ENCODE results near the gene CLEC16A.
A peak's percentile ranks its signal among the peaks of the same experiment; 100 is the strongest.

CLEC16A gene

GRCh38 chr16:11136600-11136999 lies 192.2 kb downstream of the CLEC16A start:
- Histone ChIP-seq H3K27ac (ENCODE audit: low read length) (peak overlapping the region; percentile 55), H3K4me2 (ENCODE audit: insufficient read depth, low read length) (no peak overlapping the region), H3K9ac (ENCODE audit: low read depth, low read length) (no peak overlapping the region)

GRCh38 chr16:11138022-11138768 lies 193.8 kb downstream of the CLEC16A start:
- Histone ChIP-seq H3K9me3 (ENCODE audit: insufficient read depth, low read length, severe bottlenecking) (no peaks in the 10 kb centered on the region), H4K20me1 (ENCODE audit: insufficient read depth, low read length) (no peaks in the 10 kb centered on the region), H3K4me3 (ENCODE audit: low read depth in 1 of 2, low read length in 2 of 2) (no peak overlapping the region), H3K36me3 (ENCODE audit: insufficient read depth, low read length) (peaks cover 22% of the 10 kb centered on the region), H3K4me1 (ENCODE audit: insufficient read depth, low read length) (peaks cover 47% of the 10 kb centered on the region), H2AFZ (ENCODE audit: low read depth, low read length) (no peak overlapping the region), H3K9ac (ENCODE audit: low read depth, low read length) (no peak overlapping the region), H3K27ac (ENCODE audit: low read length) (peak overlapping the region; percentile 78), H3K27me3 (ENCODE audit: insufficient read depth, low read length, poor library complexity) (no peaks in the 10 kb centered on the region), H3K4me2 (ENCODE audit: insufficient read depth, low read length) (no peak overlapping the region), H3K79me2 (ENCODE audit: insufficient read depth, low read length) (no peaks in the 10 kb centered on the region)
- DNase-seq (no peak), ATAC-seq (ENCODE audit: insufficient read depth, low read depth) (no peak)
- TF ChIP-seq EZH2 (IDR thresholded peaks at IDR 0.05; ENCODE audit: borderline replicate concordance, low read depth, low read length, severe bottlenecking), result no peak
- TF ChIP-seq CTCF (IDR thresholded peaks at IDR 0.05; ENCODE audit: borderline replicate concordance, extremely low read depth, low read length, poor library complexity, severe bottlenecking), result no peak

More at GRCh38 chr16:11136600-11136999, 192.2 kb downstream of the CLEC16A start:
- DNase-seq (peak; percentile 47), ATAC-seq (ENCODE audit: insufficient read depth, low read depth) (0 out of 3 replicates have a peak, but pooled peaks have one; percentile 20)
- Histone ChIP-seq H3K79me2 (ENCODE audit: insufficient read depth, low read length) (peaks cover 5% of the 10 kb centered on the region; the same call in 1 of the 2 replicates), H3K27me3 (ENCODE audit: insufficient read depth, low read length, poor library complexity) (no peaks in the 10 kb centered on the region), H3K4me3 (ENCODE audit: low read depth in 1 of 2, low read length in 2 of 2) (no peak overlapping the region), H3K36me3 (ENCODE audit: insufficient read depth, low read length) (peaks cover 22% of the 10 kb centered on the region), H3K9me3 (ENCODE audit: insufficient read depth, low read length, severe bottlenecking) (no peaks in the 10 kb centered on the region), H2AFZ (ENCODE audit: low read depth, low read length) (no peak overlapping the region), H3K4me1 (ENCODE audit: insufficient read depth, low read length) (peaks cover 48% of the 10 kb centered on the region), H4K20me1 (ENCODE audit: insufficient read depth, low read length) (no peaks in the 10 kb centered on the region)
- TF ChIP-seq EZH2 (IDR thresholded peaks at IDR 0.05; ENCODE audit: borderline replicate concordance, low read depth, low read length, severe bottlenecking) (no peak), CTCF (IDR thresholded peaks at IDR 0.05; ENCODE audit: borderline replicate concordance, extremely low read depth, low read length, poor library complexity, severe bottlenecking) (no peak)

GRCh38 chr16:11138769-11139325 lies 194.5 kb downstream of the CLEC16A start:
- peaks cover 47% of the 10 kb centered on the region for H3K4me1 ChIP-seq (ENCODE audit: insufficient read depth, low read length)
- ATAC-seq (ENCODE audit: insufficient read depth, low read depth) (no peak), DNase-seq (no peak)
- H3K27ac ChIP-seq (ENCODE audit: low read length), result peak overlapping the region; percentile 78
- no peak overlapping the region for H2AFZ ChIP-seq (ENCODE audit: low read depth, low read length)
- H3K4me2 ChIP-seq (ENCODE audit: insufficient read depth, low read length), result no peak overlapping the region; the same call in 1 of the 2 replicates
- H4K20me1 ChIP-seq (ENCODE audit: insufficient read depth, low read length), result no peaks in the 10 kb centered on the region
- no peaks in the 10 kb centered on the region for H3K79me2 ChIP-seq (ENCODE audit: insufficient read depth, low read length)
- H3K9ac ChIP-seq (ENCODE audit: low read depth, low read length), result no peak overlapping the region
- peaks cover 22% of the 10 kb centered on the region for H3K36me3 ChIP-seq (ENCODE audit: insufficient read depth, low read length)
- no peak overlapping the region for H3K4me3 ChIP-seq (ENCODE audit: low read depth in 1 of 2, low read length in 2 of 2)
- H3K9me3 ChIP-seq (ENCODE audit: insufficient read depth, low read length, severe bottlenecking), result no peaks in the 10 kb centered on the region
- H3K27me3 ChIP-seq (ENCODE audit: insufficient read depth, low read length, poor library complexity), result no peaks in the 10 kb centered on the region
- TF ChIP-seq EZH2 (IDR thresholded peaks at IDR 0.05; ENCODE audit: borderline replicate concordance, low read depth, low read length, severe bottlenecking) (no peak), CTCF (IDR thresholded peaks at IDR 0.05; ENCODE audit: borderline replicate concordance, extremely low read depth, low read length, poor library complexity, severe bottlenecking) (no peak)
